Measurements from ENCODE around the gene CASP8AP2.
"Not testable (repeated sequence)": the region's sequence is repeated elsewhere in the genome, so short reads cannot be mapped to it uniquely, and the experiment has no call there.

CASP8AP2 gene

GRCh38 chr6:89819336-89820130 is 10.1 kb upstream of the CASP8AP2 start, which contains the start of gene MDN1:
MDN1 (minus strand) TSS chr6:89819794; CDS start chr6:89819607, 187 bp downstream.
- Histone ChIP-seq H3K9ac (ENCODE audit: insufficient read length, low read depth) (peak within 1 kb of the TSS; percentile 94), H3K27me3 (ENCODE audit: insufficient read depth, insufficient read length) (no peaks in the 10 kb centered on the region), H3K9me3 (ENCODE audit: insufficient read depth, low read length) (no peaks in the 10 kb centered on the region), H3K36me3 (ENCODE audit: insufficient read depth, insufficient read length, low read length) (peaks cover 12% of the 10 kb centered on the region), H3K4me3 (ENCODE audit: insufficient read length, low read depth) (peak within 1 kb of the TSS; percentile 92), H3K4me1 (ENCODE audit: insufficient read depth, insufficient read length) (no peaks in the 10 kb centered on the region)
- DNase-seq (ENCODE audit: low read depth, low spot score) = peak; percentile 91
- no peak for TF ChIP-seq ZNF274 (IDR thresholded peaks at IDR 0.05; ENCODE audit: low read depth, low read length)
- no peak for TF ChIP-seq YY1 (IDR thresholded peaks at IDR 0.05; ENCODE audit: insufficient read depth, insufficient read length)
- TF ChIP-seq SUZ12 (IDR thresholded peaks at IDR 0.05; ENCODE audit: extremely low read depth, insufficient read depth, insufficient read length) = no peak

GRCh38 chr6:89826029-89826528 is 3.6 kb upstream of the CASP8AP2 start:
- no peaks in the 10 kb centered on the region for H3K4me1 ChIP-seq (ENCODE audit: insufficient read depth, insufficient read length)
- peak overlapping the region; percentile 56 for H3K9ac ChIP-seq (ENCODE audit: insufficient read length, low read depth)
- H3K4me3 ChIP-seq (ENCODE audit: insufficient read length, low read depth) = no peak overlapping the region
- TF ChIP-seq YY1 (IDR thresholded peaks at IDR 0.05; ENCODE audit: insufficient read depth, insufficient read length) = no peak
- no peak for TF ChIP-seq ZNF274 (IDR thresholded peaks at IDR 0.05; ENCODE audit: low read depth, low read length)
- TF ChIP-seq SUZ12 (IDR thresholded peaks at IDR 0.05; ENCODE audit: extremely low read depth, insufficient read depth, insufficient read length) = no peak
- no peak for DNase-seq (ENCODE audit: low read depth, low spot score)
- H3K27me3 ChIP-seq (ENCODE audit: insufficient read depth, insufficient read length) = no peaks in the 10 kb centered on the region
- no peaks in the 10 kb centered on the region for H3K9me3 ChIP-seq (ENCODE audit: insufficient read depth, low read length)
- H3K36me3 ChIP-seq (ENCODE audit: insufficient read depth, insufficient read length, low read length) = peaks cover under 1% of the 10 kb centered on the region

GRCh38 chr6:89828475-89828987 is 1.1 kb upstream of the CASP8AP2 start:
- Histone ChIP-seq H3K9ac (ENCODE audit: insufficient read length, low read depth) (peak overlapping the region; percentile 83), H3K4me3 (ENCODE audit: insufficient read length, low read depth) (peak overlapping the region; percentile 52)
- H3K9me3 ChIP-seq (ENCODE audit: insufficient read depth, low read length) = not testable (repeated sequence)

GRCh38 chr6:89828988-89829471 is 650 bp upstream of the CASP8AP2 start:
- no peaks in the 10 kb centered on the region for H3K9me3 ChIP-seq (ENCODE audit: insufficient read depth, low read length)
- TF ChIP-seq YY1 (IDR thresholded peaks at IDR 0.05; ENCODE audit: insufficient read depth, insufficient read length) = no peak
- no peak for TF ChIP-seq SUZ12 (IDR thresholded peaks at IDR 0.05; ENCODE audit: extremely low read depth, insufficient read depth, insufficient read length)
- no peak for TF ChIP-seq ZNF274 (IDR thresholded peaks at IDR 0.05; ENCODE audit: low read depth, low read length)
- peak overlapping the region; percentile 83 for H3K9ac ChIP-seq (ENCODE audit: insufficient read length, low read depth)
- H3K4me1 ChIP-seq (ENCODE audit: insufficient read depth, insufficient read length) = no peaks in the 10 kb centered on the region
- no peak for DNase-seq (ENCODE audit: low read depth, low spot score)
- H3K4me3 ChIP-seq (ENCODE audit: insufficient read length, low read depth) = peak overlapping the region; percentile 52
- H3K27me3 ChIP-seq (ENCODE audit: insufficient read depth, insufficient read length) = no peaks in the 10 kb centered on the region
- H3K36me3 ChIP-seq (ENCODE audit: insufficient read depth, insufficient read length, low read length) = peaks cover 22% of the 10 kb centered on the region

More at GRCh38 chr6:89828475-89828987, 1.1 kb upstream of the CASP8AP2 start:
- not testable (repeated sequence) for H3K27me3 ChIP-seq (ENCODE audit: insufficient read depth, insufficient read length); DNase-seq (ENCODE audit: low read depth, low spot score); H3K4me1 ChIP-seq (ENCODE audit: insufficient read depth, insufficient read length)
- H3K36me3 ChIP-seq (ENCODE audit: insufficient read depth, insufficient read length, low read length) = peaks cover 19% of the 10 kb centered on the region

GRCh38 chr6:89830170-89830809 is 610 bp downstream of the CASP8AP2 start:
- Histone ChIP-seq H3K36me3 (ENCODE audit: insufficient read depth, insufficient read length, low read length) (peaks cover 30% of the 10 kb centered on the region), H3K4me1 (ENCODE audit: insufficient read depth, insufficient read length) (no peaks in the 10 kb centered on the region), H3K9ac (ENCODE audit: insufficient read length, low read depth) (peak overlapping the region; percentile 99), H3K9me3 (ENCODE audit: insufficient read depth, low read length) (no peaks in the 10 kb centered on the region), H3K4me3 (ENCODE audit: insufficient read length, low read depth) (peak overlapping the region; percentile 90), H3K27me3 (ENCODE audit: insufficient read depth, insufficient read length) (no peaks in the 10 kb centered on the region)
- TF ChIP-seq SUZ12 (IDR thresholded peaks at IDR 0.05; ENCODE audit: extremely low read depth, insufficient read depth, insufficient read length) (no peak), ZNF274 (IDR thresholded peaks at IDR 0.05; ENCODE audit: low read depth, low read length) (no peak), YY1 (IDR thresholded peaks at IDR 0.05; ENCODE audit: insufficient read depth, insufficient read length) (no peak)
- DNase-seq (ENCODE audit: low read depth, low spot score) = no peak

GRCh38 chr6:89834884-89835792 is 5.5 kb downstream of the CASP8AP2 start:
- DNase-seq (ENCODE audit: low read depth, low spot score) = no peak
- H3K36me3 ChIP-seq (ENCODE audit: insufficient read depth, insufficient read length, low read length) = peaks cover 63% of the 10 kb centered on the region

More at GRCh38 chr6:89834884-89835792, 5.5 kb downstream of the CASP8AP2 start:
- H3K9me3 ChIP-seq (ENCODE audit: insufficient read depth, low read length) = no peaks in the 10 kb centered on the region
- no peak overlapping the region for H3K9ac ChIP-seq (ENCODE audit: insufficient read length, low read depth)
- H3K4me3 ChIP-seq (ENCODE audit: insufficient read length, low read depth) = no peak overlapping the region
- H3K27me3 ChIP-seq (ENCODE audit: insufficient read depth, insufficient read length) = no peaks in the 10 kb centered on the region
- no peak for TF ChIP-seq YY1 (IDR thresholded peaks at IDR 0.05; ENCODE audit: insufficient read depth, insufficient read length)
- no peak for TF ChIP-seq ZNF274 (IDR thresholded peaks at IDR 0.05; ENCODE audit: low read depth, low read length)
- TF ChIP-seq SUZ12 (IDR thresholded peaks at IDR 0.05; ENCODE audit: extremely low read depth, insufficient read depth, insufficient read length) = no peak
- H3K4me1 ChIP-seq (ENCODE audit: insufficient read depth, insufficient read length) = no peaks in the 10 kb centered on the region
